ENCODE data around the gene LIMA1. TPM values are rescaled to one million over a fixed set of nuclear protein-coding genes. Genes with fewer than 3 reads are reported as not detected.

The LIMA1 gene
- total RNA-seq, 1 donor from 2014 or later = 98.2 TPM

- FAIRE-seq = no peak
- no peak for DNase-seq (ENCODE audit: low read depth)
- no peak for TF ChIP-seq CTCF (IDR thresholded peaks at IDR 0.05; ENCODE audit: insufficient read depth, low read length, severe bottlenecking)
- Histone ChIP-seq H3K27me3 (ENCODE audit: control insufficient read depth, insufficient read depth, low read length) (no peaks in the 10 kb centered on the region), H3K36me3 (ENCODE audit: control insufficient read depth, insufficient read depth, low read length) (no peaks in the 10 kb centered on the region), H3K4me3 (ENCODE audit: low read depth, low read length) (no peak overlapping the region)
Observed at GRCh38 chr12:50231346-50231745, 52.0 kb downstream of the LIMA1 start.

GRCh38 chr12:50230217-50230616, 53.1 kb downstream of the LIMA1 start:
- Histone ChIP-seq H3K27me3 (ENCODE audit: control insufficient read depth, insufficient read depth, low read length) (no peaks in the 10 kb centered on the region), H3K4me3 (ENCODE audit: low read depth, low read length) (no peak overlapping the region), H3K36me3 (ENCODE audit: control insufficient read depth, insufficient read depth, low read length) (no peaks in the 10 kb centered on the region)
- DNase-seq (ENCODE audit: low read depth) = no peak
- no peak for TF ChIP-seq CTCF (IDR thresholded peaks at IDR 0.05; ENCODE audit: insufficient read depth, low read length, severe bottlenecking)
- FAIRE-seq = no peak

GRCh38 chr12:50224026-50224692, 59.2 kb downstream of the LIMA1 start:
- Histone ChIP-seq H3K27me3 (ENCODE audit: control insufficient read depth, insufficient read depth, low read length) (no peaks in the 10 kb centered on the region), H3K36me3 (ENCODE audit: control insufficient read depth, insufficient read depth, low read length) (peaks cover 1% of the 10 kb centered on the region), H3K4me3 (ENCODE audit: low read depth, low read length) (no peak overlapping the region)
- DNase-seq (ENCODE audit: low read depth) = peak; percentile 84
- FAIRE-seq = no peak
- TF ChIP-seq CTCF (IDR thresholded peaks at IDR 0.05; ENCODE audit: insufficient read depth, low read length, severe bottlenecking) = no peak

GRCh38 chr12:50222275-50222783, 61.0 kb downstream of the LIMA1 start:
- no peak for FAIRE-seq
- Histone ChIP-seq H3K27me3 (ENCODE audit: control insufficient read depth, insufficient read depth, low read length) (no peaks in the 10 kb centered on the region), H3K4me3 (ENCODE audit: low read depth, low read length) (peak overlapping the region; percentile 68), H3K36me3 (ENCODE audit: control insufficient read depth, insufficient read depth, low read length) (peaks cover 4% of the 10 kb centered on the region)
- peak; percentile 29 for TF ChIP-seq CTCF (IDR thresholded peaks at IDR 0.05; ENCODE audit: insufficient read depth, low read length, severe bottlenecking)
- DNase-seq (ENCODE audit: low read depth) = peak; percentile 85

GRCh38 chr12:50221228-50222008, 61.9 kb downstream of the LIMA1 start:
- Histone ChIP-seq H3K36me3 (ENCODE audit: control insufficient read depth, insufficient read depth, low read length) (peaks cover 4% of the 10 kb centered on the region), H3K27me3 (ENCODE audit: control insufficient read depth, insufficient read depth, low read length) (no peaks in the 10 kb centered on the region), H3K4me3 (ENCODE audit: low read depth, low read length) (peak overlapping the region; percentile 68)
- DNase-seq (ENCODE audit: low read depth) (peak; percentile 73), FAIRE-seq (no peak)
- no peak for TF ChIP-seq CTCF (IDR thresholded peaks at IDR 0.05; ENCODE audit: insufficient read depth, low read length, severe bottlenecking)

Measured in bronchial epithelial cell (primary cell).